ENCODE data around the gene NPS.

DNA sequence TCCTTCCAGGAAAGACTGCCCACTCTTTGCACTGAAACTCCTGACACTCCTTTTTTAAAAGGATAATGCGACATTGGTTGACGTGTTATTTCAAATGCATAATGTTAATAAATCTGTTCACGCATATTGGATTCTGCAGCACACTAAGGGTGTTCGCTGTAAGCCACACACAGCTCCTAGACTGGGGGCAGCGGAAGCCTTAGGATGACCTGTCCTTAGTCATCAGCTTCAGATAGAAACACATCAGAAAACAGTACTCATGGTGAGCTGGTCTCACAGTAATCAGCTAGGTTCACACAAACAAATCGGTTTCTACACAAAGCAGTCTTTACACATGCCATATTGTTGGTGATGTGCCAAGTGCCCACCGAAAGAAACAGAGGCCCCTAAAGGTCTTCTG is 4.3 kb downstream of the NPS start:
- no peak for TF ChIP-seq POLR2AphosphoS5 (IDR thresholded peaks at IDR 0.05; ENCODE audit: low read depth, low read length)
- TF ChIP-seq, protein P1, sequence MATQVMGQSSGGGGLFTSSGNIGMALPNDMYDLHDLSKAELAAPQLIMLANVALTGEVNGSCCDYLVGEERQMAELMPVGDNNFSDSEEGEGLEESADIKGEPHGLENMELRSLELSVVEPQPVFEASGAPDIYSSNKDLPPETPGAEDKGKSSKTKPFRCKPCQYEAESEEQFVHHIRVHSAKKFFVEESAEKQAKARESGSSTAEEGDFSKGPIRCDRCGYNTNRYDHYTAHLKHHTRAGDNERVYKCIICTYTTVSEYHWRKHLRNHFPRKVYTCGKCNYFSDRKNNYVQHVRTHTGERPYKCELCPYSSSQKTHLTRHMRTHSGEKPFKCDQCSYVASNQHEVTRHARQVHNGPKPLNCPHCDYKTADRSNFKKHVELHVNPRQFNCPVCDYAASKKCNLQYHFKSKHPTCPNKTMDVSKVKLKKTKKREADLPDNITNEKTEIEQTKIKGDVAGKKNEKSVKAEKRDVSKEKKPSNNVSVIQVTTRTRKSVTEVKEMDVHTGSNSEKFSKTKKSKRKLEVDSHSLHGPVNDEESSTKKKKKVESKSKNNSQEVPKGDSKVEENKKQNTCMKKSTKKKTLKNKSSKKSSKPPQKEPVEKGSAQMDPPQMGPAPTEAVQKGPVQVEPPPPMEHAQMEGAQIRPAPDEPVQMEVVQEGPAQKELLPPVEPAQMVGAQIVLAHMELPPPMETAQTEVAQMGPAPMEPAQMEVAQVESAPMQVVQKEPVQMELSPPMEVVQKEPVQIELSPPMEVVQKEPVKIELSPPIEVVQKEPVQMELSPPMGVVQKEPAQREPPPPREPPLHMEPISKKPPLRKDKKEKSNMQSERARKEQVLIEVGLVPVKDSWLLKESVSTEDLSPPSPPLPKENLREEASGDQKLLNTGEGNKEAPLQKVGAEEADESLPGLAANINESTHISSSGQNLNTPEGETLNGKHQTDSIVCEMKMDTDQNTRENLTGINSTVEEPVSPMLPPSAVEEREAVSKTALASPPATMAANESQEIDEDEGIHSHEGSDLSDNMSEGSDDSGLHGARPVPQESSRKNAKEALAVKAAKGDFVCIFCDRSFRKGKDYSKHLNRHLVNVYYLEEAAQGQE (IDR thresholded peaks at IDR 0.05; ENCODE audit: insufficient read depth in 1 of 2, low read depth in 2 of 2, low read length in 2 of 2), result no peak
- no peak for TF ChIP-seq TAF1 (IDR thresholded peaks at IDR 0.05; ENCODE audit: borderline replicate concordance, insufficient read depth, low read length)

All from PFSK-1 (cell line).